RKO (cell line): ENCODE measurements around the gene DPH6.

Experiments used
- DNase-seq: peaks from one replicate; pipeline ENCODE4 v3.0.0-alpha.2; 2016; ENCODE audit warnings: low spot score

The DPH6 gene

GRCh38 chr15:35540885-35541284, 5.1 kb downstream of the DPH6 start:
- no peak for DNase-seq

- DNase-seq, result no peak
Measured at GRCh38 chr15:35540021-35540420, 5.9 kb downstream of the DPH6 start.

GRCh38 chr15:35535365-35535916, 10.5 kb downstream of the DPH6 start:
- DNase-seq, result no peak

GRCh38 chr15:35533130-35534110, 12.5 kb downstream of the DPH6 start:
- peak; percentile 28 for DNase-seq

- DNase-seq, result no peak
Measured at GRCh38 chr15:35530698-35531097, 15.3 kb downstream of the DPH6 start.

- DNase-seq, result no peak
Measured at GRCh38 chr15:35529784-35530183, 16.2 kb downstream of the DPH6 start.

- DNase-seq, result no peak
Measured at GRCh38 chr15:35522061-35522460, 23.9 kb downstream of the DPH6 start.

- peak; percentile 60 for DNase-seq
Measured at GRCh38 chr15:35519541-35520149, 26.3 kb downstream of the DPH6 start.

- DNase-seq, result no peak
Measured at GRCh38 chr15:35519052-35519451, 26.9 kb downstream of the DPH6 start.

GRCh38 chr15:35514759-35515158, 31.2 kb downstream of the DPH6 start:
- DNase-seq, result no peak

- DNase-seq, result no peak
Measured at GRCh38 chr15:35507932-35508638, 37.9 kb downstream of the DPH6 start.

GRCh38 chr15:35506272-35506870, 39.6 kb downstream of the DPH6 start:
- DNase-seq, result no peak

- DNase-seq, result no peak
Measured at GRCh38 chr15:35505809-35506208, 40.2 kb downstream of the DPH6 start.

GRCh38 chr15:35505141-35505540, 40.8 kb downstream of the DPH6 start:
- no peak for DNase-seq

GRCh38 chr15:35499723-35500122, 46.2 kb downstream of the DPH6 start:
- DNase-seq, result no peak

- no peak for DNase-seq
Measured at GRCh38 chr15:35496585-35496984, 49.4 kb downstream of the DPH6 start.

- DNase-seq, result no peak
Measured at GRCh38 chr15:35495080-35495479, 50.9 kb downstream of the DPH6 start.

- DNase-seq, result no peak
Measured at GRCh38 chr15:35491999-35492398, 54.0 kb downstream of the DPH6 start.

GRCh38 chr15:35491173-35491572, 54.8 kb downstream of the DPH6 start:
- no peak for DNase-seq

GRCh38 chr15:35490511-35490910, 55.5 kb downstream of the DPH6 start:
- no peak for DNase-seq

- DNase-seq, result no peak
Measured at GRCh38 chr15:35487417-35487816, 58.5 kb downstream of the DPH6 start.

GRCh38 chr15:35486296-35486695, 59.7 kb downstream of the DPH6 start:
- DNase-seq, result no peak
